Stimulated activated CD4-positive, alpha-beta T cell treated with anti-CD3 and anti-CD28 coated beads, Interleukin-15, amount 100 ng/mL, for 1 hour (primary cell): ENCODE measurements around the gene NKX1-1.

Experiments
- DNase-seq, 2 donors: peaks; one replicate each; pipeline ENCODE4 v3.0.0-alpha.2; 2020; ENCODE audit warnings: low read depth in 1 of 2, low spot score in 1 of 2

The NKX1-1 gene

DNA sequence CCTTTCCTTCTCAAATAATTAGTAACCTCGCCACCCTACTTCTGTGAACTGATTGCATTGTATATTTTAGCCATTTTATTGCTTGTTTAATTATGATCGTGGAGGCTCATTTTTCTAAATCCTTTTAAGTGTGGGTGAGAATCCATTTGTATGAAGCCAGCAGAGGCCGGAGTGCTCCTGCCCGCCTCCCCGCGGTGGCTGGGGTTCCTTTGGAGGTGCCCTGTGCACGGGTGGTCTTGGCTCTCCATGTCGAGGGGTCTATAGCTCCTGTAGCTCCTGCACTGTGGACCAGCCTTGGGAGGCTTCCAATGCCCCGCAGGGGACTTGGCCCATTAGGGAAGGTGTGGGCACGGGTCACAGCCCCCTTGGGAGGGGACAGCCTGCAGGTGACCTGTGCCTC lies 44.2 kb downstream of the NKX1-1 start:
- DNase-seq = no peak

DNA sequence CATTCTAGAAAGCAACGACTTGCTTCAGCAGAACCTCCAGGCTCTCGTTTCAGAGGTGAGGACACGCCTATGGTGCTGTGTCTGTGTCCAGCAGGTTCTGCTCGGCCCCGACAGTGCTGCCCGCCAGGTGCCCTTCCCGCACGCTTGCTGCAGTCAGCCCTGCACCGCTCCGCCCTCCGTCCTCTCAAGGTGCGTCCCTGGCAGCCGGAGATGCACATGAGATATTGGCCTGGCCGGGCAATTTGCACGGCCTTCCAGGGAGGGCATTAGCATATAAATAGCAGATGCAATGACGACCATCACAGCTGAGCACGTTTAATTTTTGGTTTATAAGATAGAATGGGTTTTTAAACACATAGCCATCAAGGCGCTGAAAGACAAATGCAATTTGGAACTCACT lies 44.8 kb downstream of the NKX1-1 start:
- DNase-seq = no peak

DNA sequence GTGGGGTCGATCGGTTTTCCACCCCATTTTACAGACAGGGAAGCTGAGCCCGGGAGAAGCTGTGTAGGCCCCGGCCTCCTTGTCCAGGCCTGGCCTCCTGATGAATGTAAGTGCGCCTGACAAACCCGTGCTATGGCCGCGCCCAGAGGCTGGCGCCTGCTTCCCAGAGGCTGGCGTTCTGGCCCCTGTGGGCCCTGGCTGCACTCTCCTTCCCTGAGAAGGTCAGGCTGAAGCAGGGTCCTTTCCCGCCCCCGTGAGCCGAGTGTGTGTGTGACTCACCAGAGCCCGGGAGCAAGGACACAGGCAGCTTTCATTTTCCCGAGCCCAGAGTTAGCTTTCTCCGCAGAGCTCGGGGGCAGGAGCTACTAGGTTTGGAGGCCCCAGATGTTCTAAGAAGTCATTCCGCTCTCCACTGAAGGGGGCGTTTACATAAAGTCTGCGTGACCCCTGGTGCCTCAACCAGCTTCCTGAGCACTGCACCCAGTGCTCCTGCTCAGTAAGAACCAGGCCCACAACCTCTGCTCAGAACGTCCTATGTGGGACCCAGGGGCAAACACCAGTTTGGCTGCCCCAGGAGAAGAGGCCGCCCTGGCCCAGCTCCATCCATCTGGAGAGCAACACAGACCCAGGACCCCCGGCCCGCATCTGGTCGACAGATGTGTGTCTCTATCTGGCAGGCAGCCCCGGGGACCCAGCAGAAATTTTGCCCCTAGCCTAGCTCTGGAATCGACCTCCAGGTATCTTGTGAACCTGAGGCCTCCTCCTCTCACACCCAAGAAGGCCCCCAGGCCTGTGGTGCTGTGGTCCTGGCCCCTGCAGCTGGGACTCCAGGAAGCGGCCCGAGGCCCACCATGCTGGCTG lies 45.6 kb downstream of the NKX1-1 start:
- DNase-seq = no peak

DNA sequence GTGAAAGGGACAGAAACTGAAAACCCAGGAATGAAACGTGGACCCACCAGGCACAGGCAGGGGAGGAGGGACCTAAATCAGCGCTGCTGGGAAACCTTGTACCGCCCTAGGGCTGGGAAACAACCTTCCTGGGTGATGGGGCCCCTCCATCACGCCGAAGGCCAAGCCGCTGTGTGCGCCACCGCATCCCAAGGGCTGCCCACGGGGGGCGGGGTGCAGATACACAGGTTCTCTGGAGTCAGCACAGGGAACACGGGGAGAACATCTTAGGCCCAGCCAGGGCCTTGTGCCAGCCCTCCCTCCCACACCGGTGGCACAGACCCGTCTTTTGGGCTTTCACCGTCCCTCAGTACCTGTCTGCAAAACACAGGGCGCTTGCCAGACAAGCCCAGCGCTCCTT lies 46.3 kb downstream of the NKX1-1 start:
- DNase-seq = no peak

DNA sequence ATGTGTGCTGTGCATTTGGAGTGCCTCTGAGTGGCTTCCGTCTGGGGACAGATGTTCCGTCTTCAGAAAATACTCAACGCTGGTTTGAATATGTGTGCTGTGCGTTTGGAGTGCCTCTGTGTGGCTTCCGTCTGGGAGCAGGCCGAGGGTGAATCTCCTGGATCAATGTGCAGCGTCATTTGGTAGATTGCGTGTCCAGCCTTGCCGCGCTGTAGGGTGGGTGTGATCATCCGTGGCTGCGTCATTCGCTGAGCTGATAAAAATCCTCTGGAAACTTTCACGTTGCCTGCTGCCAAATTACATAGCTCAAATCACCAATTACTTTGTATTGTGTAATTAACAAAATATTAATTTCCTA lies 47.1 kb downstream of the NKX1-1 start:
- no peak for DNase-seq

DNA sequence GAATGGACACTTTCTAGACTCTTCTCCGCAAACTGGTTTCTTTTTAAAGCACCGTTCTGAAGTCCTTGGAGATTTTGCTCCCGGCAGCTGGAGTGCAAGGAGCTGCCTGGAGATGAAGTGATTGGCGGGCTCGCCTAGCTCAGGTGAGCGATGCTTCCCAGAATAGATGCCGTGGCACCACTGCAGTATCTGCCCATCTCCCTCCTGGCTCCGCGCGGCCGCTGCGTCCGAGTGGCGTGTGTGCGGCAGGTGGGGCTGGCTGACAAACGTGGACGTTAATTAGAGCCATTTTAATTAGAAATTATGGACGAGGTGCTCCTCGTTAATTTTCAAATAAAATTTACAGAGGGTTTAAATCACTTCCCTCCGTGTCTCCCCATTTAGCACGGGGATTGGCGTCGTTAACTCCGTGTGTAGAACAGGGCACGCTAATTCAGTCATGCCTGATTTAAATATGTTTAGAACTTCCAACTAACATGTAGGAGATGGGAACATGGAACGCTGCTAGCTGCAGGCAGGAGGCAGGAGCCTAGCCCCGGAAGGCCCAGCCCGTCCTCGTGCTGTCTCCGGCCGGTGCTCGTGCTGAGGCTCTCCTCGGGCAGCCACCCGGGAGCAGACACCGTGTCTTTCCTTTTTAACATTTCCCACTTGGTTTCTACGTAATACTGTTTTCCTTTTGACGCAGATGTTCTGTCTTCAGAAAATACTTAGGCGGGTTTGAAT lies 47.7 kb downstream of the NKX1-1 start:
- DNase-seq = no peak

DNA sequence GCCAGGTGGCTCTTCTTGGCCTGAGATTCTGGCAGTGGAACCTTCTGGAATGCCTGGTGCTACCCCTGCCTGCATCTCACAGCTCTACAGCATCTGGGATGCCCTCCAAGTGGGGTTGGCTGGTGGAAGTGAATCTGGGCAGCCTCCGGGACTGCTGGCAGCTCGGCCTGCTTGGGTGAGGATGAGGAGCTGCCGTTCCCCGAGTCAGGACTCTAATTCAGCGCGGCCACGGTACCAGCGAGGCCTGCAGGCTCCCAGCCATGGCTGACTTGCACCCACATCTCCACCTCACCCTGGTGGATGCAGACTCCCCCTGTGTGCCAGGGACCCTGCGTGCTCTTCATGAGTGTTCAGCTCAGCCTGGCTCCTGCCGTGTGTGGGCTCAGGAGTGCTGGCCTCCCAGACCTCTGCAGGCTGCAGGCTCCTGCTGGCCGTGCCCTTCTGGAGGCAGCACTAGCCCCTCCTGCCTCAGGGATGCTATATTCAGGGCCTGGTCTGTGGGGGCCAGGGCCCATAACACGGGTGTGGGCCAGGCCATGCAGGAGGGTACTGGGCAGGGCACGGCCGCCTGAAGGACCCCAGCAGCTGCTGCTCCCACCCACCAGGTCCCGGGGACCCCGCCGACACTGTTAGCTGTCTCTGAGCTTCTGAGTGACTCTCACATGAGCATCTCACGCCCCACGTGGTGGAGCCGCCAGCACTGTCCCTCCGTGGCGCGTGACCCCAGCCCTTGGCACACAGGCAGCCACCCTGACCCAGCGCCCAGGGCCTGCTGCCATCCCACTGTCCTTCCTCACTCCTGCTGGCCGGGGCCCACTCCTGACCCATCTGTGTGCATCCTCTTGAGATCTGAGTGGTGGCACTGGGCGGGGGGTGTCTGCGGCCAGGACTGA lies 48.6 kb downstream of the NKX1-1 start:
- DNase-seq = no peak

DNA sequence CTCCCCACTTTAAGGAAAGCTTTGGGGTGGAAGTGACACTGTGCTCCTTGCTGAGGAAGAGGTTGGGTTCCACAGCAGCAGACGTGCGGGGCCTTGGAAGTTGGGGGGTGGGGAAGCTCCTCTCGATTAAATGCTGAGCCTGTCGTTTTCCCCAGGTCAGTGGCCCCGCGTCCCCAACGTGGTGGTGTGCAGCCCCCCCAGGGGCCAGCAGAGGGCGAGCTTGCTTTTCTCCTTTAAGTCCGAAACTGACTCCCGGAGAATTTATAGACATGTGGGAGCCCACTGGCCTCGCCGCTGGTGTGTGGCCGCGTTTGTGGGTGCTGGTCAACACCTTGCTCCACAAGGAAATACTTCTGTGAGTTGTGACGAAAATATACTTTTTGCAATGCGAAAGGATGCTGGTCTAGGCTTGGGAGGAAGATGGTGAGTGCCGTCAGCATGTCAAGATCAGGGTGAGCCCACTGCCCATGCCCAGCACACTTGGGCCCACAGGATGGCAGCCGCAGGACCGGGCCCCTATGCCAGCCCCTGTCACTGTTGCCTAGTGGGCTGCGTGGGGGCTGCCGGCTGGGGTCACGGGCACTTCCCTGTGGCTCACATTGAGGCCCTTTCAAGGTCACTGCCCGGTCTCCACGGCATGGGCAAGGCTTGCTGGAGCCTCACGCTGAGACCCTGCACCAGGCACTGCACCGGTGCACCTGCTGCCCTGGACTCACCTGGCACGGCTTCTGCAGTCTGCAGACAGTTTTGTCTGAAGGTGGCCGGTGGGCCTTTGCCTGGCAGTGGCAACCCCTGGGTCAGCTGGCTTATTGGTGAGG lies 49.9 kb downstream of the NKX1-1 start:
- DNase-seq = peak in 1 of 2 donors; percentile 31

DNA sequence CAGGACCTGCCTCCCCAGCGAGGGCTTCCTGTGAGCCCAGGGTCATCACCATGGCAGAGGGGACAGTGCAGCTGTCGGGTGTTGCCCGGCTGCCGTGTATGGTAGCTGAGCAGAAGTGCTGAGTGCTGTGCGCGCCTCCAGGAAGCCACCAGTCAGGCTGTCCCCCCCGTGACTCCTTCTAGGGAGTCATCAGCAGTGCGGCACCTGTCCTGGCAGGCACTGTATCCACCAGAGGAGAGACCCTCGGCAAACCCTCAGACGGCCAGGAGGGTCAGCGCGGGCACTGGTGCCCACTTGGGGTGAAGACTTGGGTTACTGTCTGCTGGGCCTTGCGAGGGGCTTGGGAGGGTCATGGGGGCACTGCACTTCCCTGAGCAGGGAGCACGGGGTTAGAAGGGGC lies 50.9 kb downstream of the NKX1-1 start:
- no peak for DNase-seq

DNA sequence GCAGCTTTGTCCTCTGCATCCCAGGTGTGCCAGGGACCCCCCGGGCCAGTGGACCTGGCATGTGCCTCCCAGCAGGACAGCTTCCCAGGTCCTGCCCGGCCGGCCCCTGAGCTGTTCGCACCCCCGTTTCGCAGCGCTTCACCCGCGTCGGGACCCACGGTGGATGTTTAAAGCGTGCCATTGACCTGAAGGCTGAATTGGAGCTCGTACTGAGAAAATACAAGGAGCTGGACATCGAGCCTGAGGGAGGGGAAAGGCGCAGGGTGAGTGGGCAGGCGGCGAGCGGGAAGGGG lies 51.3 kb downstream of the NKX1-1 start:
- DNase-seq = no peak

DNA sequence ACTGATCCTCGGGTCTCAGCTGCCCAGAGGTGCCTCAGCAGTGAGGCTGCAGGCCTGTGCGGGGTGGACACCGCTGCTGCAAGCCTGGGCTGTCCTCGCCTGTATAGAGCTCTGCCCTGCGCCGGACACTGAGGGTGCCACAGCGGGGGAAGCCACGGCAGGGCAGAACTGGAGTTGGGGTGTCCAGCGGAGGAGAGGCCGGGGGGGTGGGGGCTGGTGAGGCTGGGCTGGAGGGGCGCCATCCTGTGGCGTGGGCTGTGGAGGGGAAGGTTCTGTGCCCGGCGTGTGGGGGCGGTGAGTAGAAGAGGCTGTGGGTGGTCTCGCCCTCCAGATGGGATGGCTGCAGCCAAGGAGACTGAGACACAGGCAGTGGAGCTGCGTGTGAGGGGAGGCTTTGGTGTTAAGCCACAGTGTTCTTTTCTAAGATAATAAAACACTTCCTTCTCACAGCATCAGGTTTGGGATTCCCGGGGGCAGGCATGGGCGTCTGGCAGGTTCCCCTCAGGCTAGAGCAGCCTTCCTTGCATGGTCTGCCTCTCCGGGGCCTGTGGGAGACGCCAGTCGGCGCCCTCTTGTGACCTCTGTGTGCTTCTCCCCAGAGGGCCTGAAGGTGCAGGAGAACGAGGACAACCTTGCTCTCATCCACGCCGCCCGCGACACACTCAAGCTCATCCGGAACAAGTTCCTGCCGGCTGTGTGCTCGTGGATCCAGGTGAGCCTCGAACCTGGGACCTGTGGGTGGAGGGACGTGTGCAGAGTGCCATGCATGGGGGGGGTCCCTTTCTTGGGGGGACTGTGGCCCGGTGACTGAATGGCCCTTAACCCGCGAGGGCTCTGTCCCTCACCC lies 51.9 kb downstream of the NKX1-1 start:
- DNase-seq = no peak

DNA sequence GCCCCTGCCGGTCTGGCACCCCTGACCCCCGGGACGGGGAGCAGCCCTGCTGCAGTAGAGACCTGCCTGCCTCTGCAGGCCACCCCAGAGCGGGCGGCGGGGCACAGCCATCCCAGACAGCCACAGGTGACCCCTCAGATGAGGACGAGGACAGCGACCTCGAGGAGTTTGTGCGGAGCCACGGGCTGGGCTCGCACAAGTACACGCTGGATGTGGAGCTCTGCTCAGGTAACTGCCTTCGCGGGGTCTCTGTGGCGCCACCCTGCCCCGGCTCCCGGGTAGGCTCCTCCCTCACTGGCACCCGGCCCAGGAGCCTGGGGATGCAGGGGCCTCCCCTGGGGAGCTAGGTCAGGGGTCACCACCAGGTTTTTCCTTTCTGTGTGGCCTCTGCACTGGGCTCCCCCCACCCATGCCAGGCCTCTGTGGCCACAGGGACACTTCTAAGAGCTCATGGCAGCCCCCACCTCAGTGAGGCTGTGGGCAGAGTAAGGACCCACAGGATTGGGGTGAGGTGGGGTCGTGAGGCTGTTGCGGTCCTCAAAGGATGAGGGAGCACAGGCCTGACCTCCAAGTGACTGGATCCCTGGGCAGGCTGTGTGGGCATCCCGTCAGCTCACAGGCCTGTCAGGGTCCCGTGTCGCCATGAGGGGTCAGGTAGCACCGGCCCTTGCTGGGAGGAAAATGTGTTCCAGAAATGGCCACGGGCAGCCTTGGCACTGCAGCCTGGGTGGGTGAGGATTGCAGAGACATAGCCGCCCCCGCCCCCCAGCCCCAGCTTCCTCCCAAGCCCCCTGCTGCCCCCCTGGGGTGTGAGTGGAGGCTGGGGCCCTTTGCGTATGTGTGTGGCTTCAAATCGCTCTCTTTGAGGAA lies 52.8 kb downstream of the NKX1-1 start:
- DNase-seq = no peak
